Measurements from ENCODE around the gene RDH13. TPM values are rescaled to one million over a fixed set of nuclear protein-coding genes. Genes with fewer than 3 reads are reported as not detected.
"Not testable (repeated sequence)": the region's sequence is repeated elsewhere in the genome, so short reads cannot be mapped to it uniquely, and the experiment has no call there.

Gene RDH13
- total RNA-seq, 1 experiment from 2014 or later, result 8.7 TPM

GRCh38 chr19:55047951-55048350, 15.0 kb downstream of the RDH13 start:
- no peak for DNase-seq (ENCODE audit: low read depth)

- no peak for DNase-seq (ENCODE audit: low read depth)
Measured at GRCh38 chr19:55046975-55047622, 15.8 kb downstream of the RDH13 start.

- DNase-seq (ENCODE audit: low read depth), result no peak
Measured at GRCh38 chr19:55044771-55045716, 17.9 kb downstream of the RDH13 start.

GRCh38 chr19:55044286-55044685, 18.7 kb downstream of the RDH13 start:
- DNase-seq (ENCODE audit: low read depth), result no peak

- DNase-seq (ENCODE audit: low read depth), result no peak
Measured at GRCh38 chr19:55042688-55043087, 20.3 kb downstream of the RDH13 start.

GRCh38 chr19:55042344-55042678, 20.6 kb downstream of the RDH13 start:
- no peak for DNase-seq (ENCODE audit: low read depth)

- DNase-seq (ENCODE audit: low read depth), result no peak
Measured at GRCh38 chr19:55041627-55042343, 21.2 kb downstream of the RDH13 start.

GRCh38 chr19:55041244-55041626, 21.7 kb downstream of the RDH13 start:
- no peak for DNase-seq (ENCODE audit: low read depth)

- not testable (repeated sequence) for DNase-seq (ENCODE audit: low read depth)
Measured at GRCh38 chr19:55040654-55041053, 22.3 kb downstream of the RDH13 start.

GRCh38 chr19:55037603-55038002, 25.3 kb downstream of the RDH13 start:
- DNase-seq (ENCODE audit: low read depth), result not testable (repeated sequence)

- DNase-seq (ENCODE audit: low read depth), result no peak
Measured at GRCh38 chr19:55036058-55036457, 26.9 kb downstream of the RDH13 start.

GRCh38 chr19:55034751-55035150, 28.2 kb downstream of the RDH13 start:
- DNase-seq (ENCODE audit: low read depth), result no peak

- not testable (repeated sequence) for DNase-seq (ENCODE audit: low read depth)
Measured at GRCh38 chr19:55032976-55033643, 29.8 kb downstream of the RDH13 start.

- DNase-seq (ENCODE audit: low read depth), result no peak
Measured at GRCh38 chr19:55032170-55032800, 30.7 kb downstream of the RDH13 start.

GRCh38 chr19:55031178-55031577, 31.8 kb downstream of the RDH13 start:
- no peak for DNase-seq (ENCODE audit: low read depth)

GRCh38 chr19:55028757-55029156, 34.2 kb downstream of the RDH13 start:
- no peak for DNase-seq (ENCODE audit: low read depth)

GRCh38 chr19:55027472-55028337, 35.2 kb downstream of the RDH13 start:
- no peak for DNase-seq (ENCODE audit: low read depth)

GRCh38 chr19:55027140-55027471, 35.8 kb downstream of the RDH13 start:
- DNase-seq (ENCODE audit: low read depth), result not testable (repeated sequence)

- DNase-seq (ENCODE audit: low read depth), result no peak
Measured at GRCh38 chr19:55024111-55024510, 38.8 kb downstream of the RDH13 start.

GRCh38 chr19:55020351-55020750, 42.6 kb downstream of the RDH13 start:
- DNase-seq (ENCODE audit: low read depth), result not testable (repeated sequence)

All from LHCN-M2 (cell line).